Endothelial cell of umbilical vein (primary cell): ENCODE data around the gene P2RX3. TPM values are rescaled to one million over a fixed set of nuclear protein-coding genes. Genes with fewer than 3 reads are reported as not detected.

Experiments used
- BruUV-seq: library from RNA; stranded (reverse); fragments of 400-500 nt; replicated peaks from 2 replicates; lab custom pipeline; 2021; lab: Mats Ljungman, UMichigan
- CTCF ChIA-PET: fragments of 300-600, 350-600 bp; sonication (Branson Sonifier 250); formaldehyde crosslinking; loops from one replicate; lab custom pipeline; 2021; ENCODE audit warnings: antibody characterized with exemption, inconsistent platforms; lab: Charles Lee
- POLR2A ChIA-PET: fragments of 300-600, 350-600 bp; sonication (Branson Sonifier 250); formaldehyde crosslinking; loops from one replicate; lab custom pipeline; 2021; ENCODE audit warnings: antibody characterized with exemption, inconsistent platforms; lab: Charles Lee
- DNase-seq: peaks from one replicate; pipeline ENCODE4 v3.0.0-alpha.2; 2011; ENCODE audit warnings: low read depth, low spot score
- FAIRE-seq: peaks from 2 replicates; lab custom pipeline; 2011; peaks lifted over from hg19 to GRCh38; lab: Jason Lieb, UNC
- H2AFZ ChIP-seq: 2 replicates; pipeline ENCODE4 v1.6.0; 2012; ENCODE audit warnings: low read depth, low read length, control low read depth, inconsistent platforms
- H3K27ac ChIP-seq: 2 replicates; pipeline ENCODE4 v1.5.1; 2011; ENCODE audit warnings: low read depth, mild to moderate bottlenecking, control low read depth, low read length, moderate library complexity; ENCODE audit not compliant: insufficient read depth
- H3K27me3 ChIP-seq, 2 experiments: 2 replicates each; pipeline versions ENCODE4 v1.6.0 to v1.6.1; 2011; ENCODE audit warnings: low read length in 2 of 2, mixed read lengths in 1 of 2; ENCODE audit not compliant: control insufficient read depth in 2 of 2, insufficient read depth in 2 of 2
- H3K36me3 ChIP-seq, 2 experiments: 2 replicates in 1 of 2; 3 replicates in 1 of 2; pipeline ENCODE4 v1.5.1; 2011; ENCODE audit warnings: low read length in 2 of 2, mild to moderate bottlenecking in 1 of 2, moderate library complexity in 1 of 2; ENCODE audit not compliant: control insufficient read depth in 2 of 2, insufficient read depth in 2 of 2; ENCODE audit errors: extremely low read depth in 1 of 2
- H3K4me1 ChIP-seq: 3 replicates; pipeline ENCODE4 v1.5.1; 2011; ENCODE audit warnings: mild to moderate bottlenecking, low read length; ENCODE audit not compliant: control insufficient read depth, insufficient read depth; ENCODE audit errors: extremely low read depth
- H3K4me2 ChIP-seq: 2 replicates; pipeline ENCODE4 v1.6.1; 2011; ENCODE audit warnings: low read length, control low read depth, mixed read lengths; ENCODE audit not compliant: insufficient read depth
- H3K4me3 ChIP-seq, 3 experiments: fragments of 200-600 bp in 1 of 3; sonication (generic), shearing (Covaris generic) in 1 of 3; replicated peaks in 1 of 3; 2 replicates each; pipeline ENCODE4 v1.5.1; 2011 to 2016; ENCODE audit warnings: control low read depth in 3 of 3, low read length in 3 of 3, mild to moderate bottlenecking in 2 of 3, inconsistent platforms in 1 of 3, low read depth in 1 of 3, moderate library complexity in 1 of 3; ENCODE audit not compliant: insufficient read depth in 1 of 3
- H3K79me2 ChIP-seq: 2 replicates; pipeline ENCODE4 v1.6.0; 2012; ENCODE audit warnings: low read length, inconsistent platforms; ENCODE audit not compliant: control insufficient read depth, insufficient read depth
- H3K9ac ChIP-seq: replicated peaks from 2 replicates; pipeline ENCODE3; 2011; ENCODE audit warnings: low read length, control low read depth; ENCODE audit not compliant: insufficient read depth; ENCODE audit errors: extremely low read depth
- H3K9me1 ChIP-seq: replicated peaks from 3 replicates; pipeline ENCODE4 v1.6.0; 2011; ENCODE audit warnings: mild to moderate bottlenecking, low read length; ENCODE audit not compliant: control insufficient read depth, insufficient read depth; ENCODE audit errors: extremely low read depth
- H3K9me3 ChIP-seq: replicated peaks from 2 replicates; pipeline ENCODE4 v1.5.1; 2012; ENCODE audit warnings: low read length, inconsistent platforms; ENCODE audit not compliant: control insufficient read depth, insufficient read depth
- H4K20me1 ChIP-seq: replicated peaks from 2 replicates; pipeline ENCODE3; 2011; ENCODE audit warnings: mild to moderate bottlenecking, low read length; ENCODE audit not compliant: control insufficient read depth, insufficient read depth; ENCODE audit errors: extremely low read depth
- CTCF ChIP-seq, 2 donors: IDR thresholded peaks; 1 replicate in 1 of 2; 2 replicates in 1 of 2; pipeline ENCODE4 v1.5.1; 2011; ENCODE audit warnings: low read length in 2 of 2, mild to moderate bottlenecking in 2 of 2, moderate library complexity in 2 of 2, control low read depth in 1 of 2, inconsistent platforms in 1 of 2, low read depth in 1 of 2; ENCODE audit not compliant: insufficient read depth in 1 of 2; ENCODE audit errors: extremely low read depth in 1 of 2
- EZH2 ChIP-seq: IDR thresholded peaks from 2 replicates; pipeline ENCODE4 v1.6.1; 2012; ENCODE audit warnings: borderline replicate concordance, low read depth, mild to moderate bottlenecking, moderate library complexity, low read length, inconsistent platforms; ENCODE audit not compliant: severe bottlenecking
- FOS ChIP-seq: IDR thresholded peaks from 2 replicates; pipeline ENCODE4 v1.6.1; 2011; ENCODE audit warnings: mild to moderate bottlenecking, low read length, moderate library complexity, borderline replicate concordance; ENCODE audit not compliant: insufficient read depth
- GATA2 ChIP-seq: IDR thresholded peaks from 2 replicates; pipeline ENCODE4 v1.7.0; 2011; ENCODE audit warnings: low read depth, mild to moderate bottlenecking, moderate library complexity, mixed read lengths, low read length; ENCODE audit not compliant: insufficient read length, insufficient read depth
- JUN ChIP-seq: IDR thresholded peaks from 2 replicates; pipeline ENCODE4 v1.6.1; 2011; ENCODE audit warnings: borderline replicate concordance, low read depth; ENCODE audit not compliant: insufficient read length, insufficient read depth
- MAX ChIP-seq: IDR thresholded peaks from 2 replicates; pipeline ENCODE4 v1.6.1; 2011; ENCODE audit not compliant: insufficient read depth, insufficient read length
- MYC ChIP-seq: IDR thresholded peaks from one replicate; pipeline ENCODE4 v1.6.1; 2011; ENCODE audit warnings: mild to moderate bottlenecking, low read depth, low read length
- POLR2A ChIP-seq: IDR thresholded peaks from 2 replicates; pipeline ENCODE4 v1.6.1; 2012; ENCODE audit warnings: low read depth, mild to moderate bottlenecking, control low read depth, low read length
- POLR2AphosphoS5 ChIP-seq: IDR thresholded peaks from 2 replicates; pipeline ENCODE4 v1.6.1; 2012; ENCODE audit warnings: low read depth, mild to moderate bottlenecking, control low read depth, low read length, moderate library complexity; ENCODE audit not compliant: insufficient read depth
- dilution Hi-C: fragments of 300-500 bp; cut with MboI; formaldehyde crosslinking; loops from one replicate; pipeline ENCODE4 v1.15.0; 2019; ENCODE audit warnings: low sequenced_read_pairs; ENCODE audit not compliant: extremely low pct_ligation_motif_present
- intact Hi-C: fragments of 100-400 bp; cut with micrococcal nuclease; formaldehyde crosslinking; loops from one replicate; pipeline ENCODE4 v1.10.0; 2022
- polyA plus RNA-seq, 4 experiments: library from polyadenylated mRNA; depleted of rRNA in 3 of 4; stranded (reverse) in 3 of 4; unstranded in 1 of 4; fragments of >200 nt; gene quantifications; 2 replicates each; pipeline versions ENCODE4 v1.2.1 to v1.2.3, GENCODE V29; 2011 to 2012; ENCODE audit warnings: missing spikeins in 1 of 4
- total RNA-seq: library from RNA; stranded (reverse); gene quantifications from 2 replicates; pipeline ENCODE4 v1.2.3, GENCODE V29; 2021

P2RX3 gene
- total and polyA plus RNA-seq, 2 donors (not counting 3 experiments of a cell fraction or from before 2014, with no cell fraction given), result not detected

- no peak for TF ChIP-seq JUN
- TF ChIP-seq GATA2, result no peak
- no peak for TF ChIP-seq CTCF (IDR thresholded peaks at IDR 0.05; ENCODE audit: extremely low read depth in 1 of 2, insufficient read depth in 1 of 2, low read depth in 1 of 2, low read length in 2 of 2)
- TF ChIP-seq POLR2A, result no peak
- TF ChIP-seq POLR2AphosphoS5, result no peak
- no peak for TF ChIP-seq MYC
- no peak for TF ChIP-seq FOS
- TF ChIP-seq EZH2, result no peak
- no peak for TF ChIP-seq MAX
- H3K4me1 ChIP-seq, result no peaks in the 10 kb centered on the region
- H3K4me2 ChIP-seq, result no peak overlapping the region
- H3K9ac ChIP-seq, result no peak overlapping the region
- DNase-seq (no peak), FAIRE-seq (no peak)
- no peaks in the 10 kb centered on the region for H3K36me3 ChIP-seq
- H3K4me3 ChIP-seq, result no peak overlapping the region
- POLR2A ChIA-PET, result no interaction called here
- H3K27me3 ChIP-seq, result peaks cover 0 to 3% of the 10 kb centered on the region in 2 experiments
- BruUV-seq, result no TSS peak
- intact Hi-C loops (loop anchor here (1.0 to 5.0 kb wide), 7 partner anchors 62 to 1177 kb away; no protein-coding TSS in a partner anchor), dilution Hi-C loops (no loop called here)
- H3K9me3 ChIP-seq, result no peaks in the 10 kb centered on the region
- peak overlapping the region; percentile 76 for H2AFZ ChIP-seq
- CTCF ChIA-PET, result interaction anchor here (3.0 kb wide), 1 partner anchor 137 kb away, joined by 55 read pairs; no protein-coding TSS in a partner anchor
- no peak overlapping the region for H3K27ac ChIP-seq
- H3K9me1 ChIP-seq, result no peaks in the 10 kb centered on the region
- H3K79me2 ChIP-seq, result no peaks in the 10 kb centered on the region
- no peaks in the 10 kb centered on the region for H4K20me1 ChIP-seq
These were observed 6.7 kb downstream of the P2RX3 start for GRCh38 chr11:57344826-57345225.
